Amygdala (tissue), 56 donors: ENCODE measurements around the gene OR4P4.

Source experiments
- DNase-seq, 56 donors: peaks; one replicate each; lab custom pipeline; 2025; lab: John Stamatoyannopoulos, UW

The OR4P4 gene

GRCh38 chr11:55634813-55635212, at the start of gene OR4P4:
Gene OR4P4, plus strand, starts transcription at chr11:55635113.
- DNase-seq, result no peak

- no peak for DNase-seq
Observed at GRCh38 chr11:55607545-55607944, 27.4 kb upstream of the OR4P4 start, which contains the start of gene OR4C11. Gene OR4C11, minus strand, starts transcription at chr11:55607645. Its CDS starts 3,272 bp downstream, at chr11:55604373.

- no peak for DNase-seq
Observed at GRCh38 chr11:55624531-55624930, 10.4 kb upstream of the OR4P4 start.

GRCh38 chr11:55648027-55648426, 13.1 kb downstream of the OR4P4 start, which contains the start of gene OR4S2:
Gene OR4S2, plus strand, starts transcription at chr11:55648327. Its CDS starts 2,577 bp downstream, at chr11:55650904.
- DNase-seq, result no peak

GRCh38 chr11:55652560-55652959, 17.6 kb downstream of the OR4P4 start:
- DNase-seq, result no peak

- no peak for DNase-seq
Observed at GRCh38 chr11:55655096-55655495, 20.2 kb downstream of the OR4P4 start.

- no peak for DNase-seq
Observed at GRCh38 chr11:55658031-55658573, 23.2 kb downstream of the OR4P4 start.

- no peak for DNase-seq
Observed at GRCh38 chr11:55658608-55659007, 23.7 kb downstream of the OR4P4 start.

GRCh38 chr11:55661901-55662300, 27.0 kb downstream of the OR4P4 start, which contains the start of gene OR4C6:
Gene OR4C6, plus strand, starts transcription at chr11:55662201. Its CDS starts 2,966 bp downstream, at chr11:55665167.
- DNase-seq, result no peak

GRCh38 chr11:55669376-55669775, 34.5 kb downstream of the OR4P4 start:
- DNase-seq, result no peak

GRCh38 chr11:55673860-55674259, 38.9 kb downstream of the OR4P4 start:
- DNase-seq, result no peak
